GM13976 (cell line): Measurements from ENCODE around the gene ZNF496.

Experiments
- DNase-seq: peaks from one replicate; pipeline ENCODE4 v3.0.0; 2012; ENCODE audit warnings: low spot score
- CTCF ChIP-seq: IDR thresholded peaks from 2 replicates; pipeline ENCODE4 v1.5.1; 2012; ENCODE audit warnings: borderline replicate concordance, mild to moderate bottlenecking; ENCODE audit not compliant: insufficient read depth; ENCODE audit errors: extremely low read depth, missing control alignments, control extremely low read depth
- in situ Hi-C: fragments of 300-500 bp; cut with MboI; formaldehyde crosslinking; loops from one replicate; pipeline ENCODE4 v1.12.0; 2022; ENCODE audit warnings: low sequenced_read_pairs, mixed read lengths, inconsistent platforms; ENCODE audit not compliant: unreplicated experiment

The ZNF496 gene

GRCh38 chr1:247288341-247288740, 43.3 kb downstream of the ZNF496 start:
- DNase-seq, result no peak
- no peak for TF ChIP-seq CTCF
- in situ Hi-C loops, result no loop called here

GRCh38 chr1:247287460-247287859, 44.2 kb downstream of the ZNF496 start:
- no peak for DNase-seq
- in situ Hi-C loops, result no loop called here
- no peak for TF ChIP-seq CTCF

- no peak for DNase-seq
- TF ChIP-seq CTCF, result no peak
- in situ Hi-C loops, result no loop called here
Measured at GRCh38 chr1:247286134-247286670, 45.5 kb downstream of the ZNF496 start.

GRCh38 chr1:247281001-247281574, 50.6 kb downstream of the ZNF496 start:
- no peak for DNase-seq
- in situ Hi-C loops, result no loop called here
- TF ChIP-seq CTCF, result no peak

- no peak for TF ChIP-seq CTCF
- DNase-seq, result no peak
- in situ Hi-C loops, result no loop called here
Measured at GRCh38 chr1:247277191-247277590, 54.5 kb downstream of the ZNF496 start.

GRCh38 chr1:247274605-247275256, 56.9 kb downstream of the ZNF496 start:
- DNase-seq, result no peak
- in situ Hi-C loops, result no loop called here
- no peak for TF ChIP-seq CTCF

- TF ChIP-seq CTCF, result no peak
- in situ Hi-C loops, result no loop called here
- no peak for DNase-seq
Measured at GRCh38 chr1:247273013-247273412, 58.7 kb downstream of the ZNF496 start.
